ENCODE results near the gene LRRC8C.

LRRC8C gene

DNA sequence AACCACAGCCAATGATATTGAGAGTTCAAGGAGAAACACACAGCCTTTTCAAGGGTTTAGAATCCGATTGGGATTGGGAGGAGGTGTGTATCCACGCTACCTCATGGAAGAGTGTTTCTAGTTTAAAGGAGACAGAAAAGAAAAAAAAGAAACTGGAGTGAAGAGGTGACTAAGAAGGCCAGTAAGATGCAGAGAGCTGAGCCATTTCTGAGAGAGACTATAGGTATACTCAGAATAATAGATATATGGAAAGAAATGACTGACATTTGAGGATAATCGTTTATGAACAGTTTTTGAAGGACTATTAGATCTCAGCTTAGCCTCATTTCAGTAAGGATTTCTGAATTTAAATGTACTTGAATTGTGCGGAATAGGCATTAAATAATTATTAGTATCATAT lies 42.8 kb downstream of the LRRC8C start:
- TF ChIP-seq, protein P1, sequence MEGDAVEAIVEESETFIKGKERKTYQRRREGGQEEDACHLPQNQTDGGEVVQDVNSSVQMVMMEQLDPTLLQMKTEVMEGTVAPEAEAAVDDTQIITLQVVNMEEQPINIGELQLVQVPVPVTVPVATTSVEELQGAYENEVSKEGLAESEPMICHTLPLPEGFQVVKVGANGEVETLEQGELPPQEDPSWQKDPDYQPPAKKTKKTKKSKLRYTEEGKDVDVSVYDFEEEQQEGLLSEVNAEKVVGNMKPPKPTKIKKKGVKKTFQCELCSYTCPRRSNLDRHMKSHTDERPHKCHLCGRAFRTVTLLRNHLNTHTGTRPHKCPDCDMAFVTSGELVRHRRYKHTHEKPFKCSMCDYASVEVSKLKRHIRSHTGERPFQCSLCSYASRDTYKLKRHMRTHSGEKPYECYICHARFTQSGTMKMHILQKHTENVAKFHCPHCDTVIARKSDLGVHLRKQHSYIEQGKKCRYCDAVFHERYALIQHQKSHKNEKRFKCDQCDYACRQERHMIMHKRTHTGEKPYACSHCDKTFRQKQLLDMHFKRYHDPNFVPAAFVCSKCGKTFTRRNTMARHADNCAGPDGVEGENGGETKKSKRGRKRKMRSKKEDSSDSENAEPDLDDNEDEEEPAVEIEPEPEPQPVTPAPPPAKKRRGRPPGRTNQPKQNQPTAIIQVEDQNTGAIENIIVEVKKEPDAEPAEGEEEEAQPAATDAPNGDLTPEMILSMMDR (IDR thresholded peaks at IDR 0.05; ENCODE audit: low read depth, low read length): no peak
- no peak overlapping the region for H3K4me3 ChIP-seq (ENCODE audit: low read depth, low read length)
- in situ Hi-C loops (cut with HindIII; ENCODE audit: low sequenced_read_pairs): no loop called here
- no peak for DNase-seq (ENCODE audit: low read depth, low spot score)

DNA sequence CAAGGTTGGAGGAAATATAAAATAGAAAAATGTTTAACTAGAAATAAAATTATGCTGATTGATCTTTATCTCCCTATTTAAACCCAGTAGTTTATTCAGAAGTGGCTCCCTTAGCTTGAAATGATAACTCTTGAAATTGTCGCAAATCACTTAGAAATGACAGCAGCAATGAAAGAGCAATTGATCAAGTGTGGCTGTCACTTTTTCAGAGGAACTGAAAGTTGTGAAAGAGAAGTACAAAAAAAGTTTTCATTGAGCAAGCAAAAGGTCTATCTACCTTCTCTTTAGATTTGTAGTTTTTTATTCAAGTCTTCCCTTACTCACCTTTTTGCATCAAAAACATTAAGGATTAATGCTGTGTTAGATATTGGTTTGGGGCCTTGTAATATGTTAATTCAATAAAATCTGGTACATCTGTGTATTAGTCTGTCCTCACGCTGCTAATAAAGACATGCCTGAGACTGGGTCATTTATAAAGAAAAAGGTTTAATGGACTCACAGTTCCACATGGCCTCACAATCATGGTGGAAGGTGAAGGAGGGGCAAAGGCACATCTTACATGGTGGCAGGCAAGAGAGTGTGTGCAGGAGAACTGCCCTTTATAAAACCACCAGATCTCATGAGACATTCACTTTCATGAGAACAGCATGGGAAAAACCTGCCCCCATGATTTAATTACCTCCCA lies 48.3 kb downstream of the LRRC8C start:
- no peak overlapping the region for H3K4me3 ChIP-seq (ENCODE audit: low read depth, low read length)
- in situ Hi-C loops (cut with HindIII; ENCODE audit: low sequenced_read_pairs): no loop called here
- TF ChIP-seq, protein P1 (IDR thresholded peaks at IDR 0.05; ENCODE audit: low read depth, low read length): no peak
- DNase-seq (ENCODE audit: low read depth, low spot score): no peak

DNA sequence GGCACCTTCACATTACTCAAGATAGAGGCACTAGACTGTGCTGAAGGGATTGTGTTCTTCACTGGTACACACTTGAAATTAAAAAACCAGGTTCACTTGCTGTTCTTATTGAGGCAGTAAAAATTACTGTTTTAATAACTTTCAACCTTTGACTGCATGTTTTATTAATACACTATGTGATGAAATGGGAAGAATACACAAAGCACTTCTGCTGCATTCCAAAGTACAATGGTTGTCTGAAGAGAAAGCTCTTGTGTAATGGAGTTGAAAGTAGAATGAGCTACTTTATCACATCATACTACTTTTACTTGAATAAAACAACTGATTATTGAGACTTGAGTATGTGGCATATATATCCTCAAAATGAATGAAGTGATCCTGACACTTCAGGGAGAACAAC lies 49.7 kb downstream of the LRRC8C start:
- no peak overlapping the region for H3K4me3 ChIP-seq (ENCODE audit: low read depth, low read length)
- no peak for DNase-seq (ENCODE audit: low read depth, low spot score)
- TF ChIP-seq, protein P1 (IDR thresholded peaks at IDR 0.05; ENCODE audit: low read depth, low read length): no peak
- in situ Hi-C loops (cut with HindIII; ENCODE audit: low sequenced_read_pairs): no loop called here

DNA sequence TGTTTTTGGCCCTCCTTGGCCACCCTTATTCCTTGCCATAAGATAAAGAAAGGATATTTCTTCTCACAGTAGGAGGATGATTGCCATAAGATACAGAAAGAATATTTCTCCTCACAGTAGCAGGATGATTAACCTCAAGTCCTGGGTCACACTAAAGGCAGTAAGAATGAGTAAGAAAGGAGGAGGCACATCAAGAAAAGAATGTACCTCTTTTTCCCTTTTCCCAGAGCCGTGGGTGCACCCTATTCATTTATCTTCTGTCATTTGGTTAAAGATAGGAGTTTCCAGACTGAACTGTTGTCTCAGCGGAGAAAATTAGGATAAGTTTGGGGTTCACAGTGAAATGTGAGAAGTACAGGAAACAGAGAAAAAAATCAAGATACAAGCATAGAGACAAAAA lies 52.5 kb downstream of the LRRC8C start:
- TF ChIP-seq, protein P1 (IDR thresholded peaks at IDR 0.05; ENCODE audit: low read depth, low read length): no peak
- DNase-seq (ENCODE audit: low read depth, low spot score): no peak
- in situ Hi-C loops (cut with HindIII; ENCODE audit: low sequenced_read_pairs): no loop called here
- no peak overlapping the region for H3K4me3 ChIP-seq (ENCODE audit: low read depth, low read length)

DNA sequence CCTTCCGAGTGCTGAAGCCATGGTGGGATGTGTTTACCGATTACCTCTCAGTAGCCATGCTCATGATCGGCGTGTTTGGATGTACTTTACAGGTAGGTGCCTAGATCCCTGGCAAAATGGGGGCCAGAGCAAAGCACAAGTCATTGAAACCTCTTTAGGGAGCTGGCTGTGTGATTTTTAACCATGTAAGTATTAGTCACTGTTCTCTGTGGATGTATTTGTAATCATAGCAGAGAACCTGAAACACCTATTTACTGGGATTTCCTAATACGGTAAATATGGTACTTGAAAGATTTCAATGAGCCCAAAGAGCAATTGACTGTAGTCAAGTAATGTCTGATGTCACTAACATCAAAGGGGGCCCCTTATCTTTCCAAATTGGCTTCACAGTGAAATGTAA lies 53.6 kb downstream of the LRRC8C start:
- in situ Hi-C loops (cut with HindIII; ENCODE audit: low sequenced_read_pairs): no loop called here
- no peak for DNase-seq (ENCODE audit: low read depth, low spot score)
- TF ChIP-seq, protein P1 (IDR thresholded peaks at IDR 0.05; ENCODE audit: low read depth, low read length): no peak
- H3K4me3 ChIP-seq (ENCODE audit: low read depth, low read length): no peak overlapping the region

DNA sequence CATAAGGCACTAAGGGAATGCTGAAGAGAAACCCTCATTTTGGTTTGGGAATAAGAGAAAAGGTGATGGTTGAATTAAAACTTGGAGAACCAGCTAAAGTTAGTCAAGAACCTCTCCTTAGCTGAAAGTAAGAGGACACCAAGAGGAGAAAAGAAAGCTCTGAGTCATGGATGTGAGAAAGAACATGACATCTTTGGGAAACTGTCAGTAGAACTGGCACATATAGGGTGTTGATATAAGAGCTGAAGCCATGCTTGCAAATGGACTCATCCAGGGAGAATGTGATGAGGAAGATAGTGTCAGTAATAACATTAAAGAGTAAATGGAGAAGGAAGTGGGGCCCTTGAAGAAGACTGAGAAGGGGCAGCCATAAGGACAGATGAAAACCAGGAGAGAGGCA lies 54.3 kb downstream of the LRRC8C start:
- in situ Hi-C loops (cut with HindIII; ENCODE audit: low sequenced_read_pairs): no loop called here
- TF ChIP-seq, protein P1 (IDR thresholded peaks at IDR 0.05; ENCODE audit: low read depth, low read length): no peak
- no peak overlapping the region for H3K4me3 ChIP-seq (ENCODE audit: low read depth, low read length)
- no peak for DNase-seq (ENCODE audit: low read depth, low spot score)
